Stimulated activated CD8-positive, alpha-beta memory T cell treated with anti-CD3 and anti-CD28 coated beads, Interleukin-12 subunit alpha, Interleukin-12 subunit beta, amount 100 ng/mL, for 24 hours (primary cell): ENCODE results near the gene RBM44.
"Not testable (repeated sequence)": the region's sequence is repeated elsewhere in the genome, so short reads cannot be mapped to it uniquely, and the experiment has no call there.

Experiments
- DNase-seq: peaks from one replicate; pipeline ENCODE4 v3.0.0-alpha.2; 2020; ENCODE audit errors: extremely low read depth

The RBM44 gene, protein sequence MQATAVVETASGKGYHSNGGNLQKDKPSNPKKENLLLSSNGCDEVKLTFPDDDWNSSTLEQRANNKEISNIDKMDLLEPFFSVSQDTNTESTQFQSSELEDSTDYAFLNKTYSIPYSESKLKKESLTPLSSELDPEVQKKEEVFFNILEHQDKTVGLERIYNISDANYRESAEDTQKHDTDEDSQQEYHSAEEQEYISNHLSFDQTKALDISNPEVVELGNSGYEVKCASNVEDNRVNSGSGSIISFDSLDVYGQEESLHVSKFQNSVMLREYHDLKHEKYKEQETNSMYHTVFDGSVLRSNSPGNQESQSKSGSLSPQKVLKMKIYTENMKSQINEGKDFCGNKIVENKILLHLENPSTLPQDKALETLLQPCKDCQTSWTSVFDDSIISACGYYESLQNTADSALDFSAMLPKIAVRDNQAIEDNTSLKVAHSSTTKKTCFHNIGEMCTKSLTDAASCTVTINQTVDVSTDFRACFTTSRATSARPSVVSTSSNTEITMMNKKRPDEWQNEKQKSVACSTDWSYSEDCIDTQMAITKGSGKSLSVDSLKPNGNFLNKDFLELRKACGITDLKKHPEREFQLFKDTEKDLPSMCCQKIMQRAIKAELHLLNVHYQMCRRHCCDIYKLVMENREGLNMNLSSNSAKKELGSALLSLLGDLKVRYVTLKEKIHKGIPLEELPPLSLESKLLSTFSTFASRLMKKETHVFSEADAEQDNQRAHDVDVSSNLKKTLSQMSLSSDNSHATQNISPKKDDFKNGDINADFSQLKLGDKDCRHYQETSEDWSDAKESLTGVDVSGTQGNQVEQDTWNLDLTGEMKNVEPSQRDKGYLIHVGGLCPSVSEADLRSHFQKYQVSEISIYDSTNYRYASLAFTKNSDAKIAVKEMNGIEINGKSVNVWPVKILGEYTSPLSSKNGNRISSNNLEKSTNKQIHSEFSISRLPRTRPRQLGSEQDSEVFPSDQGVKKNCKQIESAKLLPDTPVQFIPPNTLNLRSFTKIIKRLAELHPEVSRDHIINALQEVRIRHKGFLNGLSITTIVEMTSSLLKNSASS

DNA sequence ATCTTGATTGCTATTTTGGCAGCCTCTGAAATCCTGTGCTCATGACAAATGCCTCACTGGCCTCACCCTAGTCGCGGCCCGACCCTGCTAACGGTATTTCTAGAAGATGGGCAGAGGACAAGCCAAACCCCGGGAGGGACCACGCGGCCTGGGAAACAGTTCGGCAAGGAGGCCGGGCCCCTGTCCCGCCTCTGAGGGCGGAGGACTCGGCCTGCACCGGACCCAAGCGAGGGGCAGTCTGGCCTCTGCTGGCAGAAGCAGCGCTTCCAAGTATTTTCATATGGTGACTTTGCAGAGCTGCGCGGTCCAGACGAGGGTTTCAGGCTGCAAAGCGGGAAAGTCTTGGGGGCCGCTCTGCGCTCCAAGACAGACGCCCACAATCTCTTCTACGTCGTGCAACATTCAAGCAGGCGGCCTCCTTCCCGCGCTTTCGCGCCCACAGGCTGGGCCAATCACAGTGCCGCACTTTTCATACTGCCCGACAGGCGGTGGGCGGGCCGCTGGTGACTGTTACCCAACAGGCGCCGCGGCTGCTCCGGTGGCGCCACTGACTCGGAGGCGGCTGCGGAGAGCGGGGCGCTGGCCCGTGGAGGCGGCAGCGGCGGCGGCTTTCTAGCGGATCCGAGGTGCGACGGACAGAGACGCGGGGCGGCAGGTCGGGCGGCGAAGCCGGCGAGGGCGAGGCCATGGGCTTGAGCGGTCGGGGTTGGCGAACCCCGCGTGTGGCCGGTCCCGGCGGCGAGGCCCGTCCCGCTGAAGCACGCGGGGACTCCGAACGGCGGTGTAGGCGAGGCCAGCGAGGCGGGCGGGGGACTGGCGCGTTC, at the start of gene RBM44:
Gene RBM44 (plus strand): TSS at position 544 of the 824 bp plus-strand sequence. CDS start 14,831 bp downstream, outside the sequence.
- no peak for DNase-seq

DNA sequence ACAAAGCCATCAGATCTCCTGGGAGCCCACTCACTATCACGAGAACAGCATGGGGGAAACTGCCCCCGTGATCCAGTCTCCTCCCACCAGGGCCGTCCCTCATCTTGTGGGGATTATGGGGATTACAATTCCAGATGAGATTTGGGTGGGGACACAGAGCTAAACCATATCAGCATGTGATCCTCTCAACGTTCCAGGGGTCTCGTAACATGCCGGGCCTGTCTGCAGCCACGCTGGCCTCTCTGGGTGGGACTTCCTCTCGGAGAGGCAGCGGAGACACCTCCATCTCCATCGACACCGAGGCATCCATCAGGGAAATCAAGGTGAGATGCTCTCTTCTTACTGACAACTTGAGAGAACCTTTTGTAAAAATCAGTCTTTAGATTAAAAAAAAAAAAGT, 49.6 kb upstream of the RBM44 start:
- DNase-seq, result no peak

DNA sequence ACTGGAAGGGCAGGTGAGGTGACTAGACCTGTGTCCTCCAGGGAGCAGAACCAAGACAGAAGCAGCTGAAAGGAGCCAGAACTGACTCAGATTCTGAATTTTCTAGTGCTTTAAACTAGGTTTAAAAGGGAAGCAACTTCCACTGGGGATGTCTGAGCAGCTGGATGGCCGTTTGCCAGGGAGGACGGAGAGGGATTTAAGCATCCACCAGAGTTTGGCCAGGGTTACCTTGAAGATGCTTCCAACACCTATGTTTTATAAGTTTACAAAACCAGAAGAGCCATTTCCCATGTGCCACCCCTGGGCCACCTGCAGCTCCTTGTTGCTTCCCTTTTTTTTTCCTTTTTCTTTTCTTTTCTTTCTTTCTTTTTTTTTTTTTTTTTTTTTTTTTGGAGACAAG, 48.6 kb upstream of the RBM44 start:
- no peak for DNase-seq

DNA sequence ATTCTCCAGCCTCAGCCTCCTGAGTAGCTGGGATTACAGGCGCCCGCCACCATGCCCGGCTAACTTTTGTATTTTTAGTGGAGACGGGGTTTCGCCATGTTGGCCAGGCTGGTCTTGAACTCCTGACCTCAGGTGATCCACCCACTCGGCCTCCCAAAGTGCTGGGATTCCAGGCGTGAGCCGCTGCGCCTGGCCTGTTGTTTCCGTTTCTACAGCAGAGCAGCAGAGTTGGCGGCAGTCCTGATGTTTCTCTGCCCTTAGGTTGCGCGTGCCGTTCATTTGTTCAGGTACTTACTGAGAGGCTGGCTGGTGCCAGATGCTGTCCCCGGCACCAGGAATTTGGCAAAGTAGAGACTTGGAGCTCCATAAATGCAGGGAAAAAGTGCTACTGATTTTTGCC, 48.1 kb upstream of the RBM44 start:
- DNase-seq, result not testable (repeated sequence)

DNA sequence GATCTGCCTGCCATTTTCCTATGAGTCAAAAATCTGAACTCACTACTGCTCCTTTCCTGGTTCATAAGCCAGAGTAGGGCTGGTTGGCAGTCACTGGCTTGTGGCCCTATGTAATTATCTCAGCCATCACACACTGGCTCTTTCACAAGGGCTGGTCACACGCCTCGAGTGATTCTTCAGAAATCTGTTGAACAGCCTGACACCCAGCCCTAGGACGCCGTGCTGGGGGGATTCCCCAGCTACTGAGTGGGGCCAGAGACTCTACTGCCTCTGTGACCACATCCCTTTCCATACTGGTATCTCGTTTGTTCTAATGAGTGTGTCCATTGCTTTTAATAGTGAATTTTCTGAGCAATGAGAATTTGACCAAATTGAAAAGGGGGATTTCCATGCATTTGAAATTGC, 45.8 kb upstream of the RBM44 start:
- DNase-seq, result no peak

DNA sequence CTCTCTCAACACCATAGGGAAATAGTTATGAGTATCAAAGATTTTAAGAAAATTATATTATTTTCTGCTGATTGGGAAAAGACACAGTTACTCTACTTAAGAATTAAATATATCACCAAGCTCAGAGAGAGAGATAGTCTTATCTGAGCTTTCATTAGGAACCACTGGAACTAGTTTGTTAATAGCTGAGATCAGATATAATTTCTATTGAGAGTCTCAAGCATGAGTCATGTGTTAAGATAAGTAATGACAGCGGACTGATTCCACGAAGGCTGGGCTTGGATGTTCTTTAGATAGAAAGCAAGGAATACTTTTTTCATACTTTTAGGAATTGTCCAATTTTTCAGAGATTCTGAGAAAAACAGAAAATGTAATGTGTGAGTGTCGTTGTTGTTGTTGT, 44.4 kb upstream of the RBM44 start:
- DNase-seq, result no peak

DNA sequence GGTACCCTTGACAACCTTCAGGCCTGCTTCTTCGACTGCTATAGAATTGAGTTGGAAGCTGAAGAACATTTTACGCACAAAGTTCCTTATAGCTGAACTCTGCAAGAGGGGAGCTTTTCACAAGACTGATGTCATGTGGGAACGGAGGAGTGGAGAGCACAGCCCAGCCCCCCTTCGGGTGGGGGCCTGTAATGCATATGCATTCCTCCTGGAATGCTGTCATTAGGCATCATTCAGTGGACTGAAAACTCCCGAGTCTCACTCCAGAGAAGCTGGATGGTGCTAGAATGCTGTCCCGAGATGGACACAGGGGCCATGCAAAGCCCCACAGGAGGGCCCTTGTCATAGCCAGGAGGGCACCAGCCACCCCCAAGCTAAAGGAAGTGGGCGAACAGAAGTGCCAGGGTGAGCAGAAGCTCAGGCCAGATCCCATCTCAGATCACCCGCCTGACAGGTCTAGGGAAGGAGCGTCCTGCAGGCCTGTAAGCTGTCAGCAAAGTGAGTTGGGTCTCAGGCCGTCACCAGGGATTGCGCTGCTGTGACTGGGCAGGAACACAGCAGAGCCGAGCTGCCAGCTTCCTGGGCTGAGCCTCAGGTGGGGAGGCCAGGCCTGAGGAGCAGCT, 43.8 kb upstream of the RBM44 start:
- no peak for DNase-seq

DNA sequence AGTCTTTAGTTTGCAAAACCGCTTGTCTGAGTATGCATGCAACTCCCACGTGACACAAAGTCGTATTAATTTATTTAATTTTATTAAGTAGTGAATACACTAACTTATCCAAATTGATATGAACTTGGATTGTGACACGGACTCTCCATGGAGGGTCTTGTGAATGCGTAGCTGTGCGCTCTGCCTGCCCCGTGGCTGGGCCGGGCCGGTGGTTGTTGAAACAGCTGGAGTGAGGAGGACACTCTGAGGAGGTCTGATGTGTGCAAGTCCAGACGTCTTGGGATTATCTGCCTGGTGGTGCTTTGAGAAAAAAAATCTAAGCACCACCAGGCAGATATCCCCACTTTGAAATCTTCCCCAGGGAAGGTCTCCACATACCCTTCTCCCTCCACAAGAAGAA, 41.0 kb upstream of the RBM44 start:
- no peak for DNase-seq

DNA sequence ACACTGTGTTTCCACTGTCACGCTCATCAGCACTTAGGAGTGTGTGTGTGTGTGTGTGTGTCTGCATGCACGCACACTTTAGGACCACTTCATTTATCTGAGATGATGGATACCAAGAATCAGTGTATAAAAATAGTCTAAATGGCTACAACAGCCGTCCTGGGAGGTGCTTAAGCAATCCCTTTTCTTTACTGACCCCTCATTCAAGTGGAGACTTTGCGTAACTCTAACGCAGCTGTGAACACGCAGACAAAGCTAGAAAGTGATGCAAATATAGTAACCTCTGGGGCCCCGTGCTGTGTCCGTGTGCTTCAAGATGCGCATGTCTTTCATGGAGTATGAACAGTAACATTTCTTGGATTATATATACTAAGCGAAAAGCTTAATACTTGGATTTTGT, 40.4 kb upstream of the RBM44 start:
- DNase-seq, result no peak

DNA sequence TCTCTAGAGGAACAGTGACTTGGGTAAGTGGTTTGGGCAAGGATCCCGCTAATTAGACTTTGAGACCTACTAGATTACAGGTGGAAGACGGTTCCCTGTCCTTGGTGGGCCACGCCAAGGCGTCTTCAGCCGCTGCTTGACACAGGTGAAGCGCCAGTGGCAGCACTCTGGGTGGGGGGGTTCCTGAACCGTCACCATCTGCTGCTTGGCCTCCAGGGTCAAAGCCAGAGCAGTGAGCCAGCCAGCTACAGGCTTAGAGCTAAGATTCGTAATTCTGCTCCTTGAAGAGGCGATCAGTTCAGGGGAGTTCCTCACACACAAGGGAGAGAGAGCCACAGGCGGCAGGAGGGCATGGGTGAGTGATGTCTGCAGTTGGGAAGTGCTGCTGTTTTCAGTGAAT, 39.4 kb upstream of the RBM44 start:
- DNase-seq, result no peak

DNA sequence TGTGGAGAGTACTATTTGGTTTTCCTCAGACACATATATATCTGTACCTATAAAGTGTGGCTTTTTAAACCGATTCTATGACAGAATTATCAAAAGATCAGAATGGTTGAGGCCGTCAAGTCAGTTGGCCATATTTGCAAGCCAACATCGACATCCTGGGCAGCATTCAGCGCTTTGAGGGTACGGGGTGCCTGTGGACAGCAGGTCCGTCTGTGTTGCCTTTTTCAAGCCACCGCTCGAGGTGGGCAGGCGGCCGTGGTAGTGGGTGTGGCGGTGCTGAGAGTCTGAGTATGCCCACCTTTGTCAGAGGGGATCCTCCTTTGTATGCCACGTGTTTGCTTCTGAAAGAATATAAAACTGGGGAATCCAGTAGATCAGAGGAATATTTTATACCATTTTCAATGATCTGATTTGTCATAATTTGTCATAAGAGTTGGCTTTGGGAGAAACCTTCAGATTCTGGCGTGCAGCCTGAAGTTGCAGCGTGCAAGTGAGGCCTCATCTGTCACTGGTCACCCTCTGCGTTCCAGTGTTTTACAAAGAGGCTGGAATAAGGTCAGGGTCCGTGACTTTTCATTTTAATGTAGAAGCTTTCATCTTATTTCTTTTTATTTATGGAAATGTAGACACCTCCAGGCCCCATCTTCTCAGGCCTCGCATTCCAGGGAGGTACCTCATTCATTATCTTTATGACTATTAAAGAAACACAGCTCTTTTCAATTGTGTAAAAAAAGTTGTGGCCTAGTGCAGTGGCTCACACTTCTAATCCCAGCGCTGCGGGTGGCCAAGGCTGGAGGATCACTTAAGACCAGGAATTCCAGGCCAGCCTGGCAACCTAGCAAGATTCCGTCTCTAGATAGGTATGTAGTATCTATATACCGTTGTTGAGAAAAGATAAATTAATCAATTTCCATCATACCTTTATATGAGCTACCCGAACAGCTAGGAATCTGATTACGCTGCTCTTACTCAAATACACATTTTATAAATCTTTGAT, 37.8 kb upstream of the RBM44 start:
- DNase-seq, result no peak

DNA sequence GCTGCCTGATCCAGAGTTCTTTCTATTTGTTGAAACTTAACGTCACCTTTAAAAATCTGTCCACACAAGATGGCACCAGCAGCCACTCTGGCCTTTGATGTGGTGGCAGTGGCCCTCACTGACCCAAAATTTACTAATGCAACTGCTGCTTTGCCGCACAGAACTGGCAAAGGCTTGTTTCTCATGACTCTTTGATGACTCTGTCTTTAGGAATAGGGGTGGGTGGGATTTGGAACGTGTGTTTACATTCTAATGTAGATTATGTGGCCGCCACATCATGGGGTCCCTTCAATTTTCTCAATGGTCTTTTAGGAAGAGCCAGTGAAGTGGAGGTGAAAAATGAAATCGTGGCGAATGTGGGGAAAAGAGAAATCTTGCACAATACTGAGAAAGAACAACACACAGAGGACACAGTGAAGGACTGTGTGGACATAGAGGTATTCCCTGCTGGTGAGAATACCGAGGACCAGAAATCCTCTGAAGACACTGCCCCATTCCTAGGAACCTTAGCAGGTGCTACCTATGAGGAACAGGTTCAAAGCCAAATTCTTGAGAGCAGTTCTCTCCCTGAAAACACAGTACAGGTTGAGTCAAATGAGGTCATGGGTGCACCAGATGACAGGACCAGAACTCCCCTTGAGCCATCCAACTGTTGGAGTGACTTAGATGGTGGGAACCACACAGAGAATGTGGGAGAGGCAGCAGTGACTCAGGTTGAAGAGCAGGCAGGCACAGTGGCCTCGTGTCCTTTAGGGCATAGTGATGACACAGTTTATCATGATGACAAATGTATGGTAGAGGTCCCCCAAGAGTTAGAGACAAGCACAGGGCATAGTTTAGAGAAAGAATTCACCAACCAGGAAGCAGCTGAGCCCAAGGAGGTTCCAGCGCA, 36.0 kb upstream of the RBM44 start:
- DNase-seq, result not testable (repeated sequence)

DNA sequence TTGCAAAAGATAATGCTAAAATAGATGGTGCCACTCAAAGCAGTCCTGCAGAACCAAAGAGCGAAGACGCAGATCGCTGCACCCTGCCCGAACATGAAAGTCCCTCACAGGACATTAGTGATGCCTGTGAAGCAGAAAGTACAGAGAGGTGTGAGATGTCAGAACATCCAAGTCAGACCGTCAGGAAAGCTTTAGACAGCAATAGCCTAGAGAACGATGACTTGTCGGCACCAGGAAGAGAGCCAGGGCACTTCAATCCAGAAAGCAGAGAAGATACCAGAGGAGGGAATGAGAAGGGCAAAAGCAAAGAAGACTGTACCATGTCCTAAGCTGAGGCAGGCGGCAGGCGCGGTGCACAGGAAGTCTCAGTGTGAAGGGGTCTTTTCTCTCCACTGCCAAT, 34.8 kb upstream of the RBM44 start:
- no peak for DNase-seq

DNA sequence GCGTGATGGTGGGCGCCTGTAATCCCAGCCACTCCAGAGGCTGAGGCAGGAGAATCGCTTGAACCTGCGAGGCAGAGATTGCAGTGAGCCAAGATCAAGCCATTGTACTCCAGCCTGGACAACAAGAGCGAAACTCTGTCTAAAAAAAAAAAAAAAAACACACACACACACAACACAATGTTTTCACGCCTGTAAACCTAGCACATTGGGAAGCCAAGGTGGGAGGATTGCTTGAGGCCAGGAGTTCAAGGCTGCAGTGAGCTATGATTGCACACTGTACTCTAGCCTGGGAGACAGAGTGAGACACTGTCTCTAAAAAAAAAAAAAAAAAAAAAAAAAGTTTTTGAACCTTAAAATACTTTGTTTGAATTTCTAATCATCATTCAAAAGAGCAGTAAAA, 33.5 kb upstream of the RBM44 start:
- not testable (repeated sequence) for DNase-seq

DNA sequence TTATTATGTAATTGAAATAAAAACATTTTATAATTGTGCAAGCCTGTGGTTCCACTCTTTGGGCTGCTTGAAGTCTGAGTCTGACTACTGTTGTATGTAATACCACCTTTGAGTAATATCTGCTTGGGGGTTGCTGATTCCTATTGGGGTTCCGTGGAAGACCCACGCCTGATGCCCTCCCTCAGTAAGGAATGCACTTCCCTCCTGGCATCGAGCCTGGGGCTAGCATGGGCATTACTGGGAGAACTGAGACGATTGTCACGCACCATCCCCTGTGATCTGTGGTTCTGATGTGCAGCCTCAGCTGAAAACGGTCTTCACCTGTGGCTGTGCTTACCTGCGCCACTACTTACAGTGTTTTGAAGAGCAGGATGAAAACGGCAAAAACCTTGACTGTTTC, 32.7 kb upstream of the RBM44 start:
- DNase-seq, result no peak

DNA sequence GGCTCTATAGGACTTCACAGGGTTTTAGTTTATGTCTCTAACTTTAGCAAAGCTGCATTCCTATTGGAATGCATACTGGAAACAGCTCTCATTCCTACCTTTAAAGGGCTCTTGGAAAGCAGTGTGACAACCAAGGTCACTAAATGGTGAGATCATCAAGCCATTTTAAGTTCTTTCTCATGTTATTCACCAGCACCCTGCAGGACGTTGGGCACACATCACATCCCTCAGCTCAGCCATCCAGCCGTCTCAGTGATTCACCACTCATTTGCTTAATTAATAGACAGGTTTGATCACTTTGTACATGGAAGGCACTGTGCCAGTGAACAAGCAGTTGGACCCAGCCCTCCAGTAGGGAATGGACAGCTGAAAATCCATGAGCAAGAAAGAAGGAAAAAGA, 32.2 kb upstream of the RBM44 start:
- DNase-seq, result no peak

DNA sequence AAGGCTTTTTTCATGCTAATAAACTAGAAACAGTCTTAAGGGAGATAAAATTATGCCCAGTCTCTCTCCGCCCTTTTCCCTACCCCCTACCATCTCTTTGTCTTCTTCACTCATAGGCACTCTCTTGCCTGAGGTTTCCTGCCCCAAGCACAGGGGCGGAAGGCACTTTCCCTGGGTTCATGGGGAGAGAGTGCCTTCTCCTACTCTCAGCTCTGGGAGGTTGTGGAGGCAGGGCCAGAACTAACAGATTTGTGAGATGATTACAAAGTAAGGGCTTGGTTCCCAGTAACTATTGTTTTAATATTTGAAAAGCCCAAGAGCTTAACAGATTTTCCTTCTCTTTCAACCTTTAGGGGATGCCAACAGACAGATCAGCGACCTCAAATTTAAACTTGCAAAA, 26.1 kb upstream of the RBM44 start:
- DNase-seq, result no peak

DNA sequence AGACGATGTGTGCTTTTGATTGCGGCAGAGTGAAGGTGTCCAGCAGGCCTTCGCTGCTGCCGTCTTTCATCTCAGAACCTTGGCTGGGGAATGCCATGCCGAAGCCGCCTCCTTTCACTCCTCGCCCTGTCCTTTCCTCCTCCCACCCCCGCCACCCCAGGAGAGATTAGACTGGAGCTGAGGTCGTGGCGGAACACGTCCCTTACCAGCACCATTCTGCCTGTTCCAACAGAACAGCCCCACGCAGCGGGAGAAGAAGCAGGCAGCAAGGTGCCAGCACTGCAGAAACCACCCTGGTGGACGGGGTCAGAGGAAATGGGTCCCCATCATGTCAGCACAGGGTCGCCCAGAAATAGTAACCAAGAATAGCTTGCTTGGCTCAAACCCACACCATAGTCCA, 24.8 kb upstream of the RBM44 start:
- no peak for DNase-seq
